HT-29 (cell line): ENCODE results near the gene FAM13A. TPM values are rescaled to one million over a fixed set of nuclear protein-coding genes. Genes with fewer than 3 reads are reported as not detected.
"Not testable (repeated sequence)": the region's sequence is repeated elsewhere in the genome, so short reads cannot be mapped to it uniquely, and the experiment has no call there.

ENCODE experiments used
- DNase-seq: peaks from one replicate; pipeline ENCODE4 v3.0.0-alpha.2; 2015; ENCODE audit warnings: low spot score
- total RNA-seq: library from RNA; depleted of rRNA; stranded (reverse); fragments of >200 nt; shearing (Covaris generic); gene quantifications from 2 replicates; pipeline ENCODE4 v1.2.3, GENCODE V29; 2014

FAM13A gene
- total RNA-seq, 1 experiment from 2014 or later = 6.6 TPM

DNA sequence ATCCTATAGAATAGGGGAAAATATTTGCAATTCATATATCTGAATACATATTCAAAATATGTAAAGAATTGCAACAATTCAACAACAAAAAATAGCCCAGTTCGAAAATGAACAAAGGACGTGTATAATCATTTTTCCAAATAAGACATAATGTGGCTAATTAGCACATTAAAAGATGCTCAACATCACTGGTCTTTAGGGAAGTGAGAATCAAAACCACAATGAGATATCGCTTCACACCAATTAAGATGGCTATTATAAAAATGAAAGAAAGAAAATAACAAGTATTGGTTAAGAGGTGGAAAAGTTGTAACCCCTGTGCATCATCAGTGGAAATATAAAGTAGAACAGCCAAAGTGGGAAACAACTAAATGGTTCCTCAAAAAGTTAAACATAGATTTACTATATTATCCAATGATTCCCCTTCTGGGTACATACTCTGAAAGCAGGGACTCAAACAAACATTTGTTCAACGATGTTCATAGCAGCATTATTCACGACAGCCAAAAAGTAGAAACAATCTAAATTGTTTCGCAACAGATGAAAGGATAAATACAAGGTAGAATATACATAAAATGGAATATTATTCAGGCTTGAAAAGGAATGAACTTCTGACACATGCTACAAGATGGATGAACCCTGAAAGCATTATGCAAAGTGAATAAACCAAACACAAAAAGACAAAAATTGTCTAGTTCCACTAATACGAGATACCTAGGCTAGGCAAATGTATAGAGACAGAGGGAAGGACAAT lies 12.7 kb downstream of the FAM13A start:
- DNase-seq = no peak

DNA sequence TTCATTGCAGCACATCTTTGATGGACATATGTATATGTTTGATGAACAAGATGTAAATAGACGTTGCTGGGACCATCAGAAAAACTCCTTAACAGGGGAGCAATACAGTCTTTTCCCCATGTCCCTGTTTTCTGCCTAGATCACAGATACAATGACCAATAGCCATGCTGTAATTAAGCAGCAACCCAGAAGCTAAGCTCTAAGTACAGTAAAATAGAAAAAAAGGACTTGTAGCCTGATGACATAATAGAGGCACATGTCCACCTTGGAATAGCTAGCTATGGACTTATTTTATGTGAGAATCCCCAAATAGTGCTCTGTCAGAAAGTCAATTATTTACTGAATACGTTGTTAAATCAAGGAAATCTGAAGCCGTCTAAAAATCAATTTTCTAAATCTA lies 14.9 kb downstream of the FAM13A start:
- DNase-seq = no peak

DNA sequence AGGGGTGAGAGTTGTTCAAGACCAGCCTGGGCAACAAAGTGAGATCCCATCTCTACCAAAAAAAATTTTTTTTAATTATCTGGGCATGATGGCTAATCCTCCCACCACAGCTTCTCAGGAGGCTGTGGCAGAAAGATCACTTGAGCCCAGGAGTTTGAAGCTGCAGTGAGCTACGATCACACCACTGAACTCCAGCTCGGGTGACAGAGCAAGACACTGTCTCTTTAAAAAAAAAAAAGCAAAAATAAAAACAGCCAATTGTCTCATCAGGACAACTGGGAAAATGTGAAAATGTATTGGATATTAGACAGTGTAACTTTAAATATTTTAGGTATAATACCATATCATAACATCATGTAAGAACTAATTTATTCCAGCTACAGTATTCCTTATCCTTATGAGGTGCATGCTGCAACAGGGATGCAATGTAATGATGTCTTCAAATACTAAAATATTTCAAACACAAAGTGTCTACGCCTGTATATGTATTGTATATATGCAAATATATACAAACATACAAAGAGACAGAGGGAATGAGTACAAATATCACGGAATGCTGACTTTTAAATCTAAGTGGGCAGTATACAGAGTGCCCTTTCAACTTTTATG lies 17.2 kb downstream of the FAM13A start:
- no peak for DNase-seq

DNA sequence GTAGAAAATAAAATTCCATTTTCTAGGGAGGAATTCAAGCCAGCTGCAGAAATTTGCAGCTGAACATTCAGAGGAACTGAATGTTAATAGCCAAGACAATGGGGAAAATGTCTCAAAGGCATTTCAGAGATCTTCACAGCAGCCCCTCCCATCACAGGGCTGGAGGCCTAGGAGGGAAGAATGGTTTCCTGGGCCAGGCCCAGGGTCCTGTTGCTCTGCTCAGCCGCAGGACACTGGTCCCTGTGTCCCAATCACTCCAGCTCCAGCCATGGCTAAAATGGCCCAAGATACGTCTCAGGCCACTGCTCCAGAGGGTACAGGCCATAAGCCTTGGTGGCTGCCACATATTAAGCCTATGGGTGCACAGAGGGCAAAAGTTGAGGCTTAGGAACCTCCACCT lies 20.4 kb downstream of the FAM13A start:
- no peak for DNase-seq

DNA sequence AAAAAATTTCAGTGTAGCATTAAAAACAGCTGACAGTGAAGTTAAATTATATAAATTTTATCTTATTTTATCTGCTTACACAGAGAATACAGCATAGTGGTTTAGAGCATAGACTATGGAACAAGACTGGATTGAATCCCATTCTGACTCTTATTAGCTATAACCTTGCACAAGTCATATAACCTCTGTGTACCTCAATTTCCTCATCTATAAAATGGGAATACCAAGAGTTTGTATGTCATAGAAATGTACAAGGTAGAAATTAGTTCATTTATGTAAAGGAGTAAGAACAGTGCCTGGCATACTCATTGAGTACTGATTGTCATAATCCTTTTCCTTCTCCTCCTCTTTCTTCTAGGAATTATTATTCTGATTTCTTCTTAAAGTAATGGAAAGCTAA lies 25.7 kb downstream of the FAM13A start:
- DNase-seq = no peak

DNA sequence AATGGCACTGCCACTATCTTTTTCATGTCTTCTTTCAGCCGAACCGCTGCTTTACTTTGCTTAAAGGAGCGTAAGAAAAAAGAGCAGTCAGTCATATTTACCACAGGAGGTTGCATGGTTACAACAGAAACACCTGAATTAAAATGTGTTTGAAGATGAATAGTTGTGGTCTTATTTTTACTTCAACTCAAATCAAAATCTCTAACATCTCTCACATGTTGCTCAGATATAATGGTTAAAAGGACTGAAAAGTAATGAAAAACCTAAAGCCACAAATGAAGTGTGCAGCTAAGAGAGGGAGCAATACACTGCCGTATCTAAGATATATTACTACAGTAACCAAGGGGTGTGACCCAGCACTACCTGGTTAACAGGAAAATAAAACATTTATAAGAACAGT lies 27.4 kb downstream of the FAM13A start:
- no peak for DNase-seq

DNA sequence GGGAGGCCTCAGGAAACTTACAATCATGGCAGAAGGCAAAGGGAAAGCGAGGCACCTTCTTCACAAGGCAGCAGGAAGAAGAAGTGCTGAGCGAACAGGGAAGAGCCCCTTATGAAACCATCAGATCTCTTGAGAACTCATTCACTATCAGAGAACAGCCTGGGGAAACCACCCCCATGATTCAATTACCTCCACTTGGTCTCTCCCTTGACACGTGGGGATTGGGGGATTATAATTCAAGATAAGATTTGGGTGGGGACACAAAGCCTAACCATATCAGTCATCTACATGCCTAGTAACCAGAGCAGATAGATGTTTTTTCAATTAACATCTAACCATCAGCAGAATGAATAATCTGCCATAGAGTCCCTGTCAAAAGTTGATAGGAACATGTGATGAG lies 30.4 kb downstream of the FAM13A start:
- DNase-seq = no peak

DNA sequence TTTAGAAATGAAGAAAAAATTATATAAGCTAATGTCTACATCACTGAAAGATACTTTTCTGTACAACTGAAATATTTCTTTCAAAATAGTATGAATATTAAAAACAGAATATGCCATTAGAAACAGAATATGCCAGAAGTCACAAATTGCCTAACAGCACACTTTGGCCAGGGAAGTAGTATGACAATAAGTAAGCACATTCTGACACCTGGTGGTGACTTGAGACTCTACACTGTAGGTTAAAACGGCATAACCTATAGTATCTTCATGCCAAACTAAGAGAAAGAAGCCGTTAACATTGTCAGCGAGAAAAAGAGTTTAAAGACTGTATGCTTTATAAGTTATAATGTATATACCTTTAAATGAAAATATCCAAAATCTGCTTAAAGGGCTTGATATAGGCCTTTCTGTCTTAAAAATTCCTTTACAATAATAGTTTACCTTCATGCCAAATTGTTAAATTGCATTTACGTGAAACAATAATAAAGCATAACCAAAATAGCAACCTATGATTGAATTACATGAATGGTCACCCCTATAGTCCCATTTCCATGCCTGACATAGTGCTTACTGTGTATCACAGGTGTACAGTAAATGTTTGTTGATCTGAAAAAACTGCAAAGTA lies 32.8 kb downstream of the FAM13A start:
- peak; percentile 88 for DNase-seq

DNA sequence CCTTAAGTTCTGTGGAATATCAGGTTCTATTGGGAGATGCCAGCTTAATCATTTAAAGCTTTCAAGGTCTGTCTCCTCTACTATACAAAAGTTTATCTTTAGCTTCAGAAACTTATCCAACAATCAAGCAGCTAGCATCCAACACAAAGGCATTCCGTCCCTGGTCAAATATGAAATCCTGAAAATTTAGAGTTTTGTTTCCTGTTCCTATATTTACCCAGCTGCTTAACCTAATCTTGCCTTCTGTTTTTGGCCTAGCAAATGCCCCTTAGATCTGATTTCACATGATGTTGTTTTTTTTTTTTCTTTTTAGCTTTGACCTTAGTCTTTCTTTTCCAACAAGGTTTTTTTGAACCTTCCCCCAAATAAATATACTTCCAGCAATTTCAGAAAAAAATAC lies 33.8 kb downstream of the FAM13A start:
- DNase-seq = no peak

DNA sequence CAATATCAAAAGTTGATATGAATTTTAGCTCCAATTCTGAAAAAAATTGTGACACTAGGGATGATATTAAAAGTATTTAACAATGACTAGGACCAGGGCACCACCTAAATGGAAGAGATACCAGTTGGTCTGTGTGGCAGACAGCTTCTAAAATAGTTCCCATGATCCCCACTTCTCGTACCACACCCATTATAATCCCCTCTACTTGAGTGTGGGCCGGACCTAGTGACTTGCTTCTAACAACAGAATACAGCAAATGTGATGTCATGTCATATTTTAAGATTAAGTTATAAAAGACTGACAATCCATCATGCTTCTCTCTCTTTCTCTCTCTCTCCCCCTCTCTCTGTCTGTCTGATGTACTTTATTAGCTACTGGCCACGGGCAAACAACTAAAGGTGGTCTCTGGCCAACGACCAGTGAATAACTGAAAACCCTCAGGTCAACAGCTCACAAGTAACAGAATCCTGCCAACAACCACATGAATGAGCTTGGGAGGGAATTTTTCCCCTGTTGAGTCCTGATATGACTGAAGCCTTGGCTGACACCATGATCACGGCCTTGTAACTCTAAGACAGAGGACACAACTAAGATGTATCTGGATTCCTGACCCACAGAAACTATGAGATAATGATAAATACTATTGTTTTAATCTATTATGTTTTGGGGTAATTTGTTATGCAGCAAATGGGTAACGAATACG lies 34.4 kb downstream of the FAM13A start:
- no peak for DNase-seq

DNA sequence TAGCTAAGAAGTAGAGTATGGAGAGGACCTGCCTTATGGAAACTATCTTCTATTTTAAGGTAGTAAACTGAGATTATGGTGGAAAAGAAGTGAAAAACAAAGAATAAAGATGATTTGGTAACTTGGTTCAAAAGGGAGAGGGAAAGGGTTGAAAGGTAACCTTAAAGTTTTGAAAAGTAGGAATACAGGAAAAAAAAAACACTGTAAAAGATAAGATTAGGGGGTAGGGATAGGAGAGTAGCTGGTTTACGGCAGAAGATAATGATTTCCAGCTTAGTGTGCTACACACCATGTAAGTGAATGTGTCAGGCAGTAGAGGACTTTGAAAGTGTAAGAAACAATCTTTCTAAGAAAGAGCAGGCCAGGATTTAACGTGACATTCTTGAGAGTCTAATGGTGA lies 35.3 kb downstream of the FAM13A start:
- no peak for DNase-seq

DNA sequence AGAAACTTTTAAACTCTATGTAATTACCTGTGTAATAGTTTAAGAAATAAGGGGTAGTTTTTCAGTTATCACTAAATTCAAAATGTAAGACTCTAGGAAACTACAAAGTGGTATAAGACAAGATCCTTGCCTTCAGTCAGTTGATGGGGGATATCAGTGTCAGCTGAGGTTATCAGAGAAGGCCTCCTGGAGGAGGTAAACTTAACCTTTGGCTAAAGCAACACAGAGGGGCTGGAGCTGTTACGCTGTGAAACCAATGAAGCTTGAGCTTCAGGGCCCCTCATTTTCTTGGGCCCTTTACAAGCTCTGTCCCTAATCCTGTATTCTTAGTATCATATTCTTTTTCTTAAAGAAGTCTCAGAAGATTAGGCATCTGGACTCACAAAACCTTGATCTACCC lies 35.9 kb downstream of the FAM13A start:
- DNase-seq = no peak

DNA sequence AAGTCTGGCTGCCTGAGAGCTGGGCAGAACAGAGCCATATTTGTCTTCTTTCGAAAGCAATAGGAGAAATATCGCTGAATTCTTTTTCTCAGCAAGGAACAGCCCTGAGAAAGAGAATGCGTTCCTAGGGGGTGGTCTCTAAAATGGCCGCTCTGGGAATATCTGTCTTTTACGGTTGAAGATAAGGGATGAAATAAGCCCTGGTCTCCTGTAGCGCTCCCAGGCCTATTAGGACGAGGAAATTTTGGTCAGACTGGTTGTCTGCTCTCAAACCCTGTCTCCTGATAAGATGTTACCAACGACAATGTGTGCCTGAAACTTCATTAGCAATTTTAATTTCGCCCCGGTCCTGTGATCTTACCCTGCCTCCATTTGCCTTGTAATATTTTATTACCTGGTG lies 42.1 kb downstream of the FAM13A start:
- DNase-seq = not testable (repeated sequence)

DNA sequence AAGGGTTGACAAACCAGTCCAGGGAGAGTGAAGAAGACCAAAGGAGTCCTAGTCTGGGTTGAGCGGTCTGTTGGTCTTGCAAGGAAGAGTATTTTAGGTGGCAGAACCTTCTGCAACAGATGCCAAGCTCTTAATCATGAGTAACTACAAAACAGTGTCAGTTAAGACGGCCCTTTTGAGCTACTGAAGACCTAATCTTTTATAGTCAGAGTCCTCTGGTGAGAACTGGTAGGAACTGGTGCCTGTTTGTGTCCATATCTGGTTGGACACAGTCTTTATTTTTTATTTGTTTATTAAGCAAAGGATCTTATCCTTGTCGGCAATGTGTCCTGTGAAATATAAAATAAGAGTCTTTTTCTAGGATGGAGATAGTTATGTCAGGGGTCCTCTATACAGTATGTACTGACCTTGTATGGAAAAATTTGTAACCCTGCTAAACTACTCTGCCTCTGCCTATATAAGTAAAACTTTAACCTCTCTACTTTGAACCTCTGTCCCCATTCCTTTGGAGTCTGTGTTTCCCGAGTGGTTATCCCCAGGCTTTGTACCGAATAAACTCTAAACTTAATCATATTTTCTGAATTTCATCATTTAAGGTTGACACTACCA lies 47.1 kb downstream of the FAM13A start:
- no peak for DNase-seq

DNA sequence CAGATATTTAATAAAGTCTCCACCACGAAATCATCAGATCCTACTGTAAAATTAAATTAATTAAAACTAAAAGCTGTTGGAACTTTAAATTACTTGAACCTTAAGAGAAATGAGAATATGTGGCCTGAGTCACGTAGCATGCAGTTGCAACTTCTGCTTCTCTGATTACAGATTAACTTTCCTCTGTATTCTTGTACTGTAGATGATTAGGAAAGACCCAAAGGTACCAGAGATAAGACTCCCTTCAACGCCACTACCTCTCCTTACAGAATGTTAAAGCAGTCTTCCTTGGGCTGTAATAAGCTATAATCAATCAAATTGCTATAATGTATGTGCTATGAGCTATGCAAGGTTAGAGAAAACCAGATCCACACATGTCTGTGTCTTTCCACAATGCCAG lies 47.9 kb downstream of the FAM13A start:
- DNase-seq = no peak

DNA sequence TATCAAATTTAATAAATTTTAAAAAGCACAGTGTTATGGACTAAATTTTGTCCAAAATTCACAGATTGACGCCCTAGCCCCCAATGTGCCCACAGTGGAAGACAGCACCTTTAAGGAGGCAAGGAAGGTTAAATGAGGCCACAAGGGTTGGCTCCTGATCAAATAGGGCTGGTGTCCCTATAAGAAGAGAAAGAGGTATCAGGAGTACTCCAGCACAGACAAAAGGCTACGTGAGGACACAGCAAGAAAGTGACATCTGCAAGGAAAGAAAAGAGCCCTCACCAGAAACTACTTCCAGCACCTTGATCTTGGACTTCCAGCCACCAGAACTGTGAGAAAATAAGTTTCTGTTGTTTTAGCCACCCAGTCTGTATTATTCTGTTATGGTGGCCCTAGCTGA lies 48.8 kb downstream of the FAM13A start:
- no peak for DNase-seq

DNA sequence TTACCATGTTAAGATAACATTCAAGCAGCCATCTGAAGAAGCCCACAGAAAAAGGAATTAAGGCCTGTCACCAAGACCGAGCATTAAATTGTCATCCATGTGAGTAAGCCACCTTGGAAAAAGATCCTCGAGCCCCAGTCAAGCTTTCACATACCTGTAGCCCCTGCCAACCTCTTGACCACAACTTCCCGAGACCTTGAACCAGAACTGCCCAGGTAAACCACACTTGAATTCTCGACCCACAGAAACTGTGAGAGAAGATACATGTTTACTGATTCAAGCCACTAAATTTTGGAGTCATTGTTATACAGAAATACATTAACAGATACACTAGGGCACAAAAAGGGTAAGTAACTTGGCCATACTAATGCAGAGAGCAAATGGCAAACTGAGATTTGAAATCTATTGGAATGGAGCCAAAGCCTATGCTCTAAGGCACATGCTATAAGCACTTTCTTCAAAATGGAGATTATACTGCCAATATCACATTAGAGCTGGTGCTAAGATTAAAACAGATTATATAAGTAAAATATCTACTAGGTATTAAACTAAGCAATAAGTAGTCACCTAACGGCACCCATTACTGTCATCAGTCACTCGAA lies 49.5 kb downstream of the FAM13A start:
- no peak for DNase-seq

DNA sequence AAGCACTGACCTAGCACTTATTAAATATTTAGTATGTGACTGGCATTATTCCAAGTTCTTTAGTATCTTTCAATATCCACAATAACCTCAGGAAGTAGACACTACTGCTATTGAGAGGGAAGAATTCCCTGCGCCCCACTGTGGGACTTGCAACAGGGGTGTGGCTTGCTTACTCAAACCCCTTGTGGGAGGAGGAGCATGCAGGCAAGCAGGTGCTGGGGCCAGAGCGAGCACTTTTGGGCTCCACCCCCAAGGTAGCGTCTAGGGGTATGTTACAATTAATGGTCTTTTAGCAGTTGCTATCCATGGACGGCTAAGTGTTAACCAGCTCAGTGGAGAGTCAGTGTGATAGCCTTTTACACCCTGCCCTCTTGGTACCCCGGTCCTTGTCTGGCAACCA lies 50.7 kb downstream of the FAM13A start:
- DNase-seq = no peak

DNA sequence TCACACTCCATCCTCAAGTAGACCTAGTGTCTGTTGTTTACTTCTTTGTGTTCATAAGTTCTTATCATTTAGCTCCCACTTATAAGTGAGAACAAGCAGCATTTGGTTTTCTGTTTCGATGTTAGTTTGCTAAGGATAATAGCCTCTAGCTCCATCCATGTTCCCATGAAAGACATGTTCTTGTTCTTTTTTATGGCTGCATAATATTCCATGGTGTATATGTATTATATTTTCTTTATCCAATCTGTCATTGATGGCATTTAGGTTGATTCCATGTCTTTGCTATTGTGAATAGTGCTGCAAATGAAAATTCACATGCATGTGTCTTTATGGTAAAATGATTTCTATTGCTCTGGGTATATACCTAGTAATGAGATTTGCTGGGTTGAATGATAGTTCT lies 51.9 kb downstream of the FAM13A start:
- DNase-seq = not testable (repeated sequence)

DNA sequence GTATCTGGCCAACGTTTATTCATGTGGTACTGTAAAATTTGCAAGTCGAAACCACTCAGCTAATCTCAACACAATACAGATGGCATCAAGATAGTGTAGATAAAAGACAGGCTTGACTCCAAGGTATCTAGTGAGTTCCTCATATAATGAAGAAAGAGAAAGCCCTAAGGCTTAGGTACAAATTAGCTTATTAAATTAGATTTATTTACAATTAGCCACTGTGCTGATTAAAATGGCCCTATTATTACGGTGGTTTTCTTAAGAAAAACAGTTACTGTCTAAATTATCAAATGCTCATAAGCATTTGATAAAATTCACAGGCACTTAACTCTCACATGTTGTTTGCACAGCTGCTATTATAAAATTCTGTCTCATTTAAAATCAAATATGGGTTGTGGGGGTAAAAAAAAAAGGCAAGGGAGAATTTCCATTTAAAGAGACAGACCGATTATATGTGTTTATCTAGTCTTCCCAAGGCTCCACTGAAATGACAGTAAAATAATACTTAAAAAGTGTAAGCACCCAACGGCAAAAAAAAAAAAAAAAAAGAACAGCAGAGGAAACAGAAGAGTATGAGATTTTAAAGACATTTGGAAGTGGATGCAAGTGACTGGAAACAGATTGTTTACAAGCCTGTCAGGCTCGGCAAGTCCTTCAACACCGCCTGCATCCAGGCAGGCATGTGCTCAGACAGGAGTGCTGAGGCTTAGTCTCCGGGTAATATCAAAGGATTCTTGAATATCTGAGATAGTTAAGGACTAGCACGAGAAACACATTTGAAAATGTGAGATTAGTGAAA lies 55.1 kb downstream of the FAM13A start:
- DNase-seq = peak; percentile 19

DNA sequence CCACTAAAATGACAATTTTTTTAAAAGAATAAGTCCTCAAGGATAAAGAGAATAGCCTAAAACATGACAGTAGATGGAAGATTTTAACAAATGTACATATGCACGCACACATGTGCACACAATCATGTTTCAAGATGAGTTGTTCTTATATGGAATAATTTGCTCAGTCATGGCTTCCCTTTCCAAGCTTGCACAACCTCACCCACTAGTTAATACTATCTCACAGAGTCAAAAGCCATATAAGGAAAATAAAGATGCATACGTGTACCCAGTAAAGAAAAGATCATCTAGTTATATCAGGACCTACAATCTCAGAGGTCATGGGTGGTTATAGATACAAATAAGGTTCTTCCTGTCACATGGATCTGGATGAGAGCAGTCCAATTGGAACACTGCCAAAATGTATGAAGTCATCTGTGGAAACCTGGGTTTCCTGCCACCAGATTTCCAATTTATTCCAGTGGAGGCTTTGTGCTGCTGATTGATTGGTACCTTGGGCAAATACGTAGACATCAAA lies 56.1 kb downstream of the FAM13A start:
- peak; percentile 58 for DNase-seq
